Measurements from ENCODE around the gene RGS18.

DNA sequence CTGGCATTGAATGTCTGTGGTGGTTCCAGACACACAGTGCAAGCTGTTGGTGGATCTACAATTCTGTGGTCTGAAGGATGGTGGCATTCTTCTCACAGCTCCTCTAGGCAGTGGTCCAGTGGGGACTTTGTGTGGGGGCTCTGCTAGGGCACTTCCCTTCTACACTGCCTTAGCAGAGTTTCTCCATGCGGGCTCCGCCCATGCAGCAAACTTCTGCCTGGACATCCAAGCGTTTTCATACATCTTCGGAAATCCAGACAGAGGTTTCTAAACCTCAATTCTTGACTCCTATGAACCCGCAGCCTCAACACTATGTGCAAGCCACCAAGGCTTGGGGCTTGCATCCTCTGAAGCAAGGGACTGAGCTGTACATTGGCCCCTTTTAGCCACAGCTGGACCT lies 43.0 kb downstream of the RGS18 start:
- TF ChIP-seq CTCF (IDR thresholded peaks at IDR 0.05), result no peak
- no peak for TF ChIP-seq POLR2A (IDR thresholded peaks at IDR 0.05)
